ENCODE results near the gene FOXP2.

FOXP2 gene

DNA sequence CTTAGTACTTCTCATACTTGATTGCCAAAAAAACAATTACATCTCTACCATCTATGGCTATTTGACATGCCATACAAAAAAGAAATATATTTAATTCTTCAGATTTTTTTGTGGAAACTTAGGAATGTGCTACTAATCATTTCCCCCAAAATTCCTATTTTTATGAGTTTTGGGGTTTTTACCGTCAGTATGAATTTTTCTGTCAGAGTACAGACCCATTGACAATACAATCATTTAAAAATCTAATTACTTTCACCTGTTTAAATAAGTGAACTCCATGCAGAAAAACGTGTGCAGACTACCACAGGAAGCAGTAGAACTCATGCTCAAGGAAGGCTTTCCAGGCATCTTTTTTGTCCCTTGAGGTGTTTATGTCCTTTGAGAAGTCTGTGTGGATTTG, 48.8 kb upstream of the FOXP2 start:
- CTCF ChIA-PET = interaction anchor here (0.7 kb wide), 1 partner anchor 419 kb away, joined by 3 read pairs; no protein-coding TSS in a partner anchor
- TF ChIP-seq KLF8 (tag by site-specific recombination; IDR thresholded peaks at IDR 0.05) (no peak), ZNF664 (tag by site-specific recombination; IDR thresholded peaks at IDR 0.05) (no peak), ZNF555 (tag by site-specific recombination; conservative IDR thresholded peaks at IDR 0.05) (no peak), AEBP2 (tag by site-specific recombination; IDR thresholded peaks at IDR 0.05; ENCODE audit: borderline replicate concordance) (no peak), HIC1 (tag by site-specific recombination; IDR thresholded peaks at IDR 0.05) (no peak), ZNF2 (tag by site-specific recombination; IDR thresholded peaks at IDR 0.05) (no peak), GLI2 (tag by site-specific recombination; IDR thresholded peaks at IDR 0.05; ENCODE audit: borderline replicate concordance, low read depth) (no peak), ZNF76 (tag by site-specific recombination; IDR thresholded peaks at IDR 0.05; ENCODE audit: borderline replicate concordance, low read depth) (no peak), YY2 (tag by site-specific recombination; IDR thresholded peaks at IDR 0.05) (no peak), ZNF132 (tag by site-specific recombination; IDR thresholded peaks at IDR 0.05; ENCODE audit: borderline replicate concordance) (no peak)
- H3K27ac ChIP-seq (ENCODE audit: extremely low read depth, low read depth, low read length) = no peak overlapping the region

GRCh38 chr7:114368492-114368891, 46.1 kb upstream of the FOXP2 start:
- POLR2A ChIA-PET = no interaction called here
- no peaks in the 10 kb centered on the region for H3K36me3 ChIP-seq (ENCODE audit: control insufficient read depth in 2 of 2, insufficient read depth in 1 of 2, low read length in 2 of 2)
- no peak overlapping the region for H3K4me3 ChIP-seq (ENCODE audit: low read depth, low read length)
- TF ChIP-seq ZNF600 (tag by site-specific recombination; IDR thresholded peaks at IDR 0.05) (no peak), GLIS1 (tag by site-specific recombination; IDR thresholded peaks at IDR 0.05) (no peak), ZNF707 (tag by site-specific recombination; IDR thresholded peaks at IDR 0.05) (no peak), ZNF48 (tag by site-specific recombination; IDR thresholded peaks at IDR 0.05) (no peak), ZNF214 (tag by site-specific recombination; IDR thresholded peaks at IDR 0.05; ENCODE audit: borderline replicate concordance) (no peak), ZNF521 (tag by site-specific recombination; IDR thresholded peaks at IDR 0.05) (no peak), ZBTB17 (tag by site-specific recombination; IDR thresholded peaks at IDR 0.05) (no peak), IKZF3 (tag by site-specific recombination; IDR thresholded peaks at IDR 0.05) (no peak)
- TF ChIP-seq, protein P1, sequence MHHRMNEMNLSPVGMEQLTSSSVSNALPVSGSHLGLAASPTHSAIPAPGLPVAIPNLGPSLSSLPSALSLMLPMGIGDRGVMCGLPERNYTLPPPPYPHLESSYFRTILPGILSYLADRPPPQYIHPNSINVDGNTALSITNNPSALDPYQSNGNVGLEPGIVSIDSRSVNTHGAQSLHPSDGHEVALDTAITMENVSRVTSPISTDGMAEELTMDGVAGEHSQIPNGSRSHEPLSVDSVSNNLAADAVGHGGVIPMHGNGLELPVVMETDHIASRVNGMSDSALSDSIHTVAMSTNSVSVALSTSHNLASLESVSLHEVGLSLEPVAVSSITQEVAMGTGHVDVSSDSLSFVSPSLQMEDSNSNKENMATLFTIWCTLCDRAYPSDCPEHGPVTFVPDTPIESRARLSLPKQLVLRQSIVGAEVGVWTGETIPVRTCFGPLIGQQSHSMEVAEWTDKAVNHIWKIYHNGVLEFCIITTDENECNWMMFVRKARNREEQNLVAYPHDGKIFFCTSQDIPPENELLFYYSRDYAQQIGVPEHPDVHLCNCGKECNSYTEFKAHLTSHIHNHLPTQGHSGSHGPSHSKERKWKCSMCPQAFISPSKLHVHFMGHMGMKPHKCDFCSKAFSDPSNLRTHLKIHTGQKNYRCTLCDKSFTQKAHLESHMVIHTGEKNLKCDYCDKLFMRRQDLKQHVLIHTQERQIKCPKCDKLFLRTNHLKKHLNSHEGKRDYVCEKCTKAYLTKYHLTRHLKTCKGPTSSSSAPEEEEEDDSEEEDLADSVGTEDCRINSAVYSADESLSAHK (tag by site-specific recombination; IDR thresholded peaks at IDR 0.05) = no peak
- TF ChIP-seq, protein P2, sequence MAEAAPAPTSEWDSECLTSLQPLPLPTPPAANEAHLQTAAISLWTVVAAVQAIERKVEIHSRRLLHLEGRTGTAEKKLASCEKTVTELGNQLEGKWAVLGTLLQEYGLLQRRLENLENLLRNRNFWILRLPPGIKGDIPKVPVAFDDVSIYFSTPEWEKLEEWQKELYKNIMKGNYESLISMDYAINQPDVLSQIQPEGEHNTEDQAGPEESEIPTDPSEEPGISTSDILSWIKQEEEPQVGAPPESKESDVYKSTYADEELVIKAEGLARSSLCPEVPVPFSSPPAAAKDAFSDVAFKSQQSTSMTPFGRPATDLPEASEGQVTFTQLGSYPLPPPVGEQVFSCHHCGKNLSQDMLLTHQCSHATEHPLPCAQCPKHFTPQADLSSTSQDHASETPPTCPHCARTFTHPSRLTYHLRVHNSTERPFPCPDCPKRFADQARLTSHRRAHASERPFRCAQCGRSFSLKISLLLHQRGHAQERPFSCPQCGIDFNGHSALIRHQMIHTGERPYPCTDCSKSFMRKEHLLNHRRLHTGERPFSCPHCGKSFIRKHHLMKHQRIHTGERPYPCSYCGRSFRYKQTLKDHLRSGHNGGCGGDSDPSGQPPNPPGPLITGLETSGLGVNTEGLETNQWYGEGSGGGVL (tag by site-specific recombination; IDR thresholded peaks at IDR 0.05) = no peak
- TF ChIP-seq, protein P3, sequence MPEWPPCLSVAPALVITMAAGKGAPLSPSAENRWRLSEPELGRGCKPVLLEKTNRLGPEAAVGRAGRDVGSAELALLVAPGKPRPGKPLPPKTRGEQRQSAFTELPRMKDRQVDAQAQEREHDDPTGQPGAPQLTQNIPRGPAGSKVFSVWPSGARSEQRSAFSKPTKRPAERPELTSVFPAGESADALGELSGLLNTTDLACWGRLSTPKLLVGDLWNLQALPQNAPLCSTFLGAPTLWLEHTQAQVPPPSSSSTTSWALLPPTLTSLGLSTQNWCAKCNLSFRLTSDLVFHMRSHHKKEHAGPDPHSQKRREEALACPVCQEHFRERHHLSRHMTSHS (tag by site-specific recombination; IDR thresholded peaks at IDR 0.05) = no peak
- peaks cover 10% of the 10 kb centered on the region for H3K4me1 ChIP-seq (ENCODE audit: control insufficient read depth, insufficient read depth, low read length)
- CTCF ChIA-PET = no interaction called here
- H3K27ac ChIP-seq (ENCODE audit: extremely low read depth, low read depth, low read length) = no peak overlapping the region
- no peaks in the 10 kb centered on the region for H3K9me3 ChIP-seq (ENCODE audit: control insufficient read depth, insufficient read depth, low read depth, low read length)

More for the DNA sequence above, 48.8 kb upstream of the FOXP2 start:
- H3K9me3 ChIP-seq (ENCODE audit: control insufficient read depth, insufficient read depth, low read depth, low read length) = no peaks in the 10 kb centered on the region
- peaks cover 9% of the 10 kb centered on the region for H3K4me1 ChIP-seq (ENCODE audit: control insufficient read depth, insufficient read depth, low read length)
- H3K4me3 ChIP-seq (ENCODE audit: low read depth, low read length) = no peak overlapping the region
- POLR2A ChIA-PET = no interaction called here
- no peaks in the 10 kb centered on the region for H3K36me3 ChIP-seq (ENCODE audit: control insufficient read depth in 2 of 2, insufficient read depth in 1 of 2, low read length in 2 of 2)

All from HEK293 (cell line).